ENCODE results near the gene IL22RA2.

IL22RA2 gene

GRCh38 chr6:137171824-137172733, 1.4 kb downstream of the IL22RA2 start:
- no peak overlapping the region for H3K4me3 ChIP-seq (ENCODE audit: low read length in 2 of 2)
- H2AK5ac ChIP-seq (ENCODE audit: low read depth, low read length): no peak overlapping the region
- WGBS, 2 donors (ENCODE audit: extremely low coverage in 2 of 2, insufficient read length in 2 of 2, insufficient replicate concordance in 1 of 2): no CpG with 5 or more reads among the region's 13 CpGs
- H3K4ac ChIP-seq (ENCODE audit: low read length): no peak overlapping the region
- H3K36me3 ChIP-seq (replicated peaks in 1 of 2; ENCODE audit: control insufficient read depth in 2 of 2, insufficient read depth in 2 of 2, low read length in 2 of 2): no peaks in the 10 kb centered on the region
- H4K91ac ChIP-seq (ENCODE audit: low read depth, low read length, poor library complexity): no peak overlapping the region
- DNase-seq (ENCODE audit: low spot score): no peak
- no peak overlapping the region for H2BK5ac ChIP-seq (ENCODE audit: low read length)
- H3K14ac ChIP-seq (ENCODE audit: low read length): no peak overlapping the region
- no peak overlapping the region for H2BK15ac ChIP-seq (ENCODE audit: low read length)
- peaks cover 0 to 2% of the 10 kb centered on the region in 2 donors for H3K9me3 ChIP-seq (replicated peaks in 1 of 2; ENCODE audit: control insufficient read depth in 2 of 2, insufficient read depth in 1 of 2, low read depth in 1 of 2, low read length in 2 of 2)
- H3K27me3 ChIP-seq (ENCODE audit: control insufficient read depth in 3 of 3, insufficient read depth in 3 of 3, low read depth in 1 of 3, low read length in 3 of 3): no peaks in the 10 kb centered on the region
- H3K4me2 ChIP-seq (ENCODE audit: insufficient read depth, low read length, poor library complexity, severe bottlenecking): no peak overlapping the region
- H4K8ac ChIP-seq (ENCODE audit: low read depth, low read length): no peak overlapping the region
- no peak overlapping the region for H2AFZ ChIP-seq (ENCODE audit: low read length)
- no peaks in the 10 kb centered on the region for H3K79me1 ChIP-seq (ENCODE audit: low read depth, low read length)
- no peak overlapping the region for H2BK120ac ChIP-seq (ENCODE audit: low read depth, low read length)
- H3K4me1 ChIP-seq (ENCODE audit: control insufficient read depth in 2 of 2, insufficient read depth in 1 of 2, low read depth in 1 of 2, low read length in 2 of 2): no peaks in the 10 kb centered on the region
- H3K23ac ChIP-seq (ENCODE audit: low read depth, low read length, poor library complexity): no peak overlapping the region
- no peak overlapping the region for H3K18ac ChIP-seq (ENCODE audit: low read length)
- no peak overlapping the region for H3K27ac ChIP-seq (replicated peaks; ENCODE audit: low read length)
- H3K9ac ChIP-seq (ENCODE audit: low read depth, low read length, poor library complexity): no peak overlapping the region
- no peak overlapping the region for H2BK12ac ChIP-seq (ENCODE audit: low read length)

DNA sequence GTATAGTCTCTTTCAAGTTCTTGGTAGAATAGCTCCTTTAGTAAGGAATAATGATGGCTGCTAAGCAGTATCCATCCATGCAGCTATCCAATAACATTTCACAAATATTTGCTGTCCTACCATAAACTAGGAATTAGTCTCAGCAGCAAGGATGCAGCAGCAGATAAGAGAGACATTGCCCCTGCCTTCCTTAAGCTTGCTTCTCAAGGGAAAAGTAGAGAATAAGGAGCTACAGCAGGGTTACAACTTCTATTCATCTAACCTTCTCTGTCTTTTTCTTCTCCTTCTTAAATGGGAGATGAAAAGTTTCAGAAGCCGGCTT, 2.4 kb downstream of the IL22RA2 start:
- no peak overlapping the region for H3K4me3 ChIP-seq (ENCODE audit: low read length in 2 of 2)
- no peak overlapping the region for H2BK120ac ChIP-seq (ENCODE audit: low read depth, low read length)
- H3K4me2 ChIP-seq (ENCODE audit: insufficient read depth, low read length, poor library complexity, severe bottlenecking): no peak overlapping the region
- no peak overlapping the region for H4K8ac ChIP-seq (ENCODE audit: low read depth, low read length)
- no peak overlapping the region for H3K27ac ChIP-seq (replicated peaks; ENCODE audit: low read length)
- DNase-seq (ENCODE audit: low spot score): no peak
- H3K9me3 ChIP-seq (replicated peaks in 1 of 2; ENCODE audit: control insufficient read depth in 2 of 2, insufficient read depth in 1 of 2, low read depth in 1 of 2, low read length in 2 of 2): peaks cover 0 to 2% of the 10 kb centered on the region in 2 donors
- no peaks in the 10 kb centered on the region for H3K36me3 ChIP-seq (replicated peaks in 1 of 2; ENCODE audit: control insufficient read depth in 2 of 2, insufficient read depth in 2 of 2, low read length in 2 of 2)
- no peak overlapping the region for H3K9ac ChIP-seq (ENCODE audit: low read depth, low read length, poor library complexity)
- H3K79me1 ChIP-seq (ENCODE audit: low read depth, low read length): no peaks in the 10 kb centered on the region
- no peak overlapping the region for H3K18ac ChIP-seq (ENCODE audit: low read length)
- H2BK12ac ChIP-seq (ENCODE audit: low read length): no peak overlapping the region
- H3K4ac ChIP-seq (ENCODE audit: low read length): no peak overlapping the region
- H3K4me1 ChIP-seq (ENCODE audit: control insufficient read depth in 2 of 2, insufficient read depth in 1 of 2, low read depth in 1 of 2, low read length in 2 of 2): no peaks in the 10 kb centered on the region
- no peak overlapping the region for H3K14ac ChIP-seq (ENCODE audit: low read length)
- H4K91ac ChIP-seq (ENCODE audit: low read depth, low read length, poor library complexity): no peak overlapping the region
- no CpG with 5 or more reads among the region's 1 CpG for WGBS, 2 donors (ENCODE audit: extremely low coverage in 2 of 2, insufficient read length in 2 of 2, insufficient replicate concordance in 1 of 2)
- no peak overlapping the region for H2BK15ac ChIP-seq (ENCODE audit: low read length)
- H2AFZ ChIP-seq (ENCODE audit: low read length): no peak overlapping the region
- no peak overlapping the region for H3K23ac ChIP-seq (ENCODE audit: low read depth, low read length, poor library complexity)
- no peaks in the 10 kb centered on the region for H3K27me3 ChIP-seq (ENCODE audit: control insufficient read depth in 3 of 3, insufficient read depth in 3 of 3, low read depth in 1 of 3, low read length in 3 of 3)
- H2BK5ac ChIP-seq (ENCODE audit: low read length): no peak overlapping the region
- no peak overlapping the region for H2AK5ac ChIP-seq (ENCODE audit: low read depth, low read length)

DNA sequence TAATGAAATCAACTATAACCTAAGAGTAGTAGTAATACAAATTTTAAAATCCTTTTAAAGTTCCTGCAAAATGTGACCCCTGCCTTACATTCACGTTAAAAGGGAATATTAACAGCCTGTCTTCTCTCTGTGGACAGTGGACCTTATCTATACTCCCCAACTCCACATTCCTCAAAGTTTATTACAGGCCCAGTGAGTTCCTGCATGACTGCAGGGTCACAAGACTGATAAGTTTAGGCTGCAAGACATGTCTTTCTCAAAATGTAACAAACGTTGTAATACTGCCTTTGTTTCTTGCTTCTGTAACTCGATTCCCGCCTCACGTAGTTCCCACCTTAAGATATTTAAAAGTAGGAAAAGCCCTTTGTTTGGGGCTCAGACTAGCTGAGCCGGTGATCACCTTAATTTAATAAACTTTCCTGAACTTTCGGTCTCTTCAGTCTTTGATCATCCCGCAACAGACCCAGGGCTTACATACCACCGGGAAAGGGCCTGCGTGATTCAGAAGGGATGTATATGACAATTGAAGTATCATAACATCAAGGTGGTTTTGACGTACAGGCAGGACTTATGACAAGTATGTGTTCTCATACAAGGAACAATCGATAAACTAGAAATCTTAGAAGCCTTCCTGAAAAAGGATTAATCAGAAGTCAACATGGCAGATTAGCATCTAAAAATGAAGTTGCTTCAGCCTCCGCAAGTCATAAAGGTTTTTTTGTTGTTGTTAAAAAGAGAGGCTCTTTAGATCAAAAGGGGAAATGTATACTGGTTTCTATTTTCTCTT, 3.0 kb downstream of the IL22RA2 start:
- H3K9me3 ChIP-seq (replicated peaks in 1 of 2; ENCODE audit: control insufficient read depth in 2 of 2, insufficient read depth in 1 of 2, low read depth in 1 of 2, low read length in 2 of 2): peaks cover 0 to 2% of the 10 kb centered on the region in 2 donors
- no peak overlapping the region for H3K9ac ChIP-seq (ENCODE audit: low read depth, low read length, poor library complexity)
- H2BK5ac ChIP-seq (ENCODE audit: low read length): no peak overlapping the region
- no peak overlapping the region for H2BK15ac ChIP-seq (ENCODE audit: low read length)
- no peak overlapping the region for H3K18ac ChIP-seq (ENCODE audit: low read length)
- H3K4me3 ChIP-seq (ENCODE audit: low read length in 2 of 2): no peak overlapping the region
- no peak overlapping the region for H3K14ac ChIP-seq (ENCODE audit: low read length)
- H2AFZ ChIP-seq (ENCODE audit: low read length): no peak overlapping the region
- no peaks in the 10 kb centered on the region for H3K27me3 ChIP-seq (ENCODE audit: control insufficient read depth in 3 of 3, insufficient read depth in 3 of 3, low read depth in 1 of 3, low read length in 3 of 3)
- no peak overlapping the region for H3K4ac ChIP-seq (ENCODE audit: low read length)
- H3K4me2 ChIP-seq (ENCODE audit: insufficient read depth, low read length, poor library complexity, severe bottlenecking): no peak overlapping the region
- H3K36me3 ChIP-seq (replicated peaks in 1 of 2; ENCODE audit: control insufficient read depth in 2 of 2, insufficient read depth in 2 of 2, low read length in 2 of 2): no peaks in the 10 kb centered on the region
- no peak overlapping the region for H4K8ac ChIP-seq (ENCODE audit: low read depth, low read length)
- DNase-seq (ENCODE audit: low spot score): no peak
- no peaks in the 10 kb centered on the region for H3K79me1 ChIP-seq (ENCODE audit: low read depth, low read length)
- H3K4me1 ChIP-seq (ENCODE audit: control insufficient read depth in 2 of 2, insufficient read depth in 1 of 2, low read depth in 1 of 2, low read length in 2 of 2): no peaks in the 10 kb centered on the region
- no peak overlapping the region for H3K23ac ChIP-seq (ENCODE audit: low read depth, low read length, poor library complexity)
- no peak overlapping the region for H3K27ac ChIP-seq (replicated peaks; ENCODE audit: low read length)
- H2BK120ac ChIP-seq (ENCODE audit: low read depth, low read length): no peak overlapping the region
- H2BK12ac ChIP-seq (ENCODE audit: low read length): no peak overlapping the region
- H4K91ac ChIP-seq (ENCODE audit: low read depth, low read length, poor library complexity): no peak overlapping the region
- no peak overlapping the region for H2AK5ac ChIP-seq (ENCODE audit: low read depth, low read length)
- no CpG with 5 or more reads among the region's 13 CpGs for WGBS, 2 donors (ENCODE audit: extremely low coverage in 2 of 2, insufficient read length in 2 of 2, insufficient replicate concordance in 1 of 2)

DNA sequence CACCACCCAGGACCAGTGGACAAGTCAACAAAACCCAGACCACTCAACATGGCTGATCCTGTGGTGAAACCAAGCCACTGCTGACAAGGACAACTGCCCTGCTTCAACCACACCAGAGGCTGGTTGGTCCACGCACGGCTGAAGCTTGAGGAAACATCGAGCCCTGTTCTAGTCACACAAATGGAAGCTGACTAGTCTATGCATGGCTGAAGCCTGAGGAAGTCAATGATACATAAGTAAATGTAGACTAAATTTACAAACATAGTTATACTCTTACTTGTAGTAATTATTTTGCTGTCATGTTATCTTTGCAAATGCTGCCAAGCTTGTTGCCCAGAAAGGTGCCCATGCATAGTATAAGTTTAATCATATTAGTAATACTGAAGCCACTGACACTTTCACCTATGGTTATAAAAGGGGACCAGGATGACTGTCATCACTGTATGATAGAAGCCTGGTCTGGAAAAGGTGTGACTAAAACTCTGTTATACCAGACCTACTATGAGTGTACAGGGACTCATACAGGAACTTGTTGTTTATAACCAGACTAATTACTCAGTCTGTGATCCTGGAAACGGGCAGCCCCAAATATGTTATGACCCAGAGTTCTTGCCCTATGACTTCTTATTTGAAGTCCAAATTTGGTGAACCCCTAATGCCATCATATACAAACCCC, 5.6 kb downstream of the IL22RA2 start:
- Histone ChIP-seq H3K4me1 (ENCODE audit: control insufficient read depth in 2 of 2, insufficient read depth in 1 of 2, low read depth in 1 of 2, low read length in 2 of 2) (no peaks in the 10 kb centered on the region), H4K8ac (ENCODE audit: low read depth, low read length) (no peak overlapping the region), H3K14ac (ENCODE audit: low read length) (no peak overlapping the region), H2BK5ac (ENCODE audit: low read length) (no peak overlapping the region), H3K4me3 (ENCODE audit: low read length in 2 of 2) (no peak overlapping the region), H3K9ac (ENCODE audit: low read depth, low read length, poor library complexity) (no peak overlapping the region), H3K23ac (ENCODE audit: low read depth, low read length, poor library complexity) (no peak overlapping the region), H2AFZ (ENCODE audit: low read length) (no peak overlapping the region), H2AK5ac (ENCODE audit: low read depth, low read length) (no peak overlapping the region), H3K79me1 (ENCODE audit: low read depth, low read length) (no peaks in the 10 kb centered on the region), H3K18ac (ENCODE audit: low read length) (no peak overlapping the region), H3K4me2 (ENCODE audit: insufficient read depth, low read length, poor library complexity, severe bottlenecking) (no peak overlapping the region), H4K91ac (ENCODE audit: low read depth, low read length, poor library complexity) (peak overlapping the region; percentile 57), H2BK15ac (ENCODE audit: low read length) (no peak overlapping the region), H2BK120ac (ENCODE audit: low read depth, low read length) (no peak overlapping the region), H3K4ac (ENCODE audit: low read length) (no peak overlapping the region), H3K27me3 (ENCODE audit: control insufficient read depth in 3 of 3, insufficient read depth in 3 of 3, low read depth in 1 of 3, low read length in 3 of 3) (no peaks in the 10 kb centered on the region), H2BK12ac (ENCODE audit: low read length) (no peak overlapping the region), H3K36me3 (replicated peaks in 1 of 2; ENCODE audit: control insufficient read depth in 2 of 2, insufficient read depth in 2 of 2, low read length in 2 of 2) (no peaks in the 10 kb centered on the region), H3K27ac (replicated peaks; ENCODE audit: low read length) (no peak overlapping the region), H3K9me3 (replicated peaks in 1 of 2; ENCODE audit: control insufficient read depth in 2 of 2, insufficient read depth in 1 of 2, low read depth in 1 of 2, low read length in 2 of 2) (peaks cover 8 to 12% of the 10 kb centered on the region in 2 donors)
- no CpG with 5 or more reads among the region's 4 CpGs for WGBS, 2 donors (ENCODE audit: extremely low coverage in 2 of 2, insufficient read length in 2 of 2, insufficient replicate concordance in 1 of 2)
- DNase-seq (ENCODE audit: low spot score): no peak
